SK-N-SH treated with all-trans-retinoic acid at 6 μM for 48 hours (cell line): ENCODE measurements around the gene AGPAT3.

Experiments used
- ARNTL ChIP-seq: fragments of 450-650 bp; formaldehyde crosslinking; IDR thresholded peaks from 2 replicates; pipeline ENCODE4 v1.5.0; 2020; ENCODE audit warnings: low read depth, mild to moderate bottlenecking, moderate library complexity, borderline replicate concordance
- BACH2 ChIP-seq: fragments of 250-450 bp; sonication (Bioruptor Pico); IDR thresholded peaks from 2 replicates; pipeline ENCODE4 v1.9.0; 2021; ENCODE audit warnings: mild to moderate bottlenecking, borderline replicate concordance
- CREB5 ChIP-seq: fragments of 250-450 bp; sonication (Bioruptor Pico); IDR thresholded peaks from 2 replicates; pipeline ENCODE4 v1.5.1; 2020; ENCODE audit warnings: low read depth, mild to moderate bottlenecking, moderate library complexity
- ISL1 ChIP-seq: fragments of 250-450 bp; sonication (Bioruptor Pico); IDR thresholded peaks from 2 replicates; pipeline ENCODE4 v2.1.2; 2022; ENCODE audit warnings: mild to moderate bottlenecking, moderate library complexity
- OSR1 ChIP-seq: fragments of 250-450 bp; sonication (Bioruptor Pico); IDR thresholded peaks from 2 replicates; pipeline ENCODE4 v1.8.0; 2022; ENCODE audit warnings: moderate library complexity, mild to moderate bottlenecking, inconsistent platforms
- PATZ1 ChIP-seq: fragments of 250-450 bp; sonication (Bioruptor Pico); IDR thresholded peaks from 2 replicates; pipeline ENCODE4 v1.8.0; 2020; ENCODE audit warnings: mild to moderate bottlenecking, moderate library complexity, borderline replicate concordance
- PPARA ChIP-seq: fragments of 250-450 bp; sonication (Bioruptor Pico); IDR thresholded peaks from 2 replicates; pipeline ENCODE4 v1.5.0; 2020; ENCODE audit warnings: mild to moderate bottlenecking, borderline replicate concordance
- TCF4 ChIP-seq: fragments of 250-450 bp; sonication (Bioruptor Pico); IDR thresholded peaks from 2 replicates; pipeline ENCODE4 v1.8.0; 2021; ENCODE audit warnings: mild to moderate bottlenecking, moderate library complexity, borderline replicate concordance
- TOX ChIP-seq: fragments of 250-450 bp; sonication (Bioruptor Pico); IDR thresholded peaks from 2 replicates; pipeline ENCODE4 v1.8.0; 2021; ENCODE audit warnings: mild to moderate bottlenecking, moderate library complexity, borderline replicate concordance
- ZC3H10 ChIP-seq: fragments of 250-450 bp; sonication (Bioruptor Pico); IDR thresholded peaks from 2 replicates; pipeline ENCODE4 v1.5.1; 2021; ENCODE audit warnings: mild to moderate bottlenecking, moderate library complexity
- ZFP3 ChIP-seq: fragments of 250-450 bp; sonication (Bioruptor Pico); IDR thresholded peaks from 2 replicates; pipeline ENCODE4 v1.5.0; 2020; ENCODE audit warnings: mild to moderate bottlenecking, moderate library complexity
- ZNF70 ChIP-seq: fragments of 450-650 bp; formaldehyde crosslinking; IDR thresholded peaks from 2 replicates; pipeline ENCODE4 v1.5.0; 2020; ENCODE audit warnings: mild to moderate bottlenecking, moderate library complexity
- ZNF8 ChIP-seq: fragments of 450-650 bp; formaldehyde crosslinking; IDR thresholded peaks from 2 replicates; pipeline ENCODE4 v1.5.0; 2020; ENCODE audit warnings: mild to moderate bottlenecking, moderate library complexity
- TF ChIP-seq, protein P1 (sequence below): fragments of 250-450 bp; sonication (Bioruptor Pico); IDR thresholded peaks from 2 replicates; pipeline ENCODE4 v1.5.0; 2020; ENCODE audit warnings: mild to moderate bottlenecking, moderate library complexity

GRCh38 chr21:43907751-43908150 lies 42.7 kb downstream of the AGPAT3 start:
- TF ChIP-seq ZFP3 (CRISPR knock-in tag) (no peak), CREB5 (CRISPR knock-in tag) (no peak), ISL1 (no peak), PATZ1 (no peak), OSR1 (CRISPR knock-in tag) (no peak), TCF4 (no peak), ARNTL (no peak), ZNF8 (CRISPR knock-in tag) (no peak), ZC3H10 (no peak), PPARA (CRISPR knock-in tag) (no peak), BACH2 (CRISPR knock-in tag) (no peak), ZNF70 (CRISPR knock-in tag) (no peak), TOX (CRISPR knock-in tag) (no peak)
- TF ChIP-seq, protein P1, sequence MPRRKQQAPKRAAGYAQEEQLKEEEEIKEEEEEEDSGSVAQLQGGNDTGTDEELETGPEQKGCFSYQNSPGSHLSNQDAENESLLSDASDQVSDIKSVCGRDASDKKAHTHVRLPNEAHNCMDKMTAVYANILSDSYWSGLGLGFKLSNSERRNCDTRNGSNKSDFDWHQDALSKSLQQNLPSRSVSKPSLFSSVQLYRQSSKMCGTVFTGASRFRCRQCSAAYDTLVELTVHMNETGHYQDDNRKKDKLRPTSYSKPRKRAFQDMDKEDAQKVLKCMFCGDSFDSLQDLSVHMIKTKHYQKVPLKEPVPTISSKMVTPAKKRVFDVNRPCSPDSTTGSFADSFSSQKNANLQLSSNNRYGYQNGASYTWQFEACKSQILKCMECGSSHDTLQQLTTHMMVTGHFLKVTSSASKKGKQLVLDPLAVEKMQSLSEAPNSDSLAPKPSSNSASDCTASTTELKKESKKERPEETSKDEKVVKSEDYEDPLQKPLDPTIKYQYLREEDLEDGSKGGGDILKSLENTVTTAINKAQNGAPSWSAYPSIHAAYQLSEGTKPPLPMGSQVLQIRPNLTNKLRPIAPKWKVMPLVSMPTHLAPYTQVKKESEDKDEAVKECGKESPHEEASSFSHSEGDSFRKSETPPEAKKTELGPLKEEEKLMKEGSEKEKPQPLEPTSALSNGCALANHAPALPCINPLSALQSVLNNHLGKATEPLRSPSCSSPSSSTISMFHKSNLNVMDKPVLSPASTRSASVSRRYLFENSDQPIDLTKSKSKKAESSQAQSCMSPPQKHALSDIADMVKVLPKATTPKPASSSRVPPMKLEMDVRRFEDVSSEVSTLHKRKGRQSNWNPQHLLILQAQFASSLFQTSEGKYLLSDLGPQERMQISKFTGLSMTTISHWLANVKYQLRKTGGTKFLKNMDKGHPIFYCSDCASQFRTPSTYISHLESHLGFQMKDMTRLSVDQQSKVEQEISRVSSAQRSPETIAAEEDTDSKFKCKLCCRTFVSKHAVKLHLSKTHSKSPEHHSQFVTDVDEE (CRISPR knock-in tag): no peak
